ENCODE measurements around the gene ZFAND2B.

ZFAND2B gene

DNA sequence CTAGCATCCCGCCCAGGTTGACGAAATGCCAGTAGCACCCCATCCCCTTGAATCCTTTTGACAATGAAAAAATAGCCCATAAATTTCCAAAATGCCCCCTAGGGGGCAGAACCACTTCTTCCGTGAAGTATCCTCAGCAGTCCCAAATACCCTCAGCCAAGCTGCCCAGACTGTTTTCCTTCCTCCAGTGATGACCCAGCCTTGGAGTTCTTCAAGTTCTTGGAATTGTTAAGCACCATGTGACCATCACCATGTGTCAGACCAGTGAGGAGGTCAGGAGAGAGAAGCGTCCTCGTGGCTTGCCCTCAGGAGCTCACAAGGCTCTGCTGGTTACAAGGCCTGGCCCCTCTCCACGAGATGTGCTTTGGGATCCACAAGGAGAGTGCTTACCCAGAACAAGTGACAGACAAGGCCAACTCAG, 35.3 kb upstream of the ZFAND2B start:
- TF ChIP-seq POLR2A (IDR thresholded peaks at IDR 0.05; ENCODE audit: low read depth, low read length) = no peak
- FAIRE-seq = no peak
- peak; percentile 58 for DNase-seq (ENCODE audit: insufficient read length, low spot score)

DNA sequence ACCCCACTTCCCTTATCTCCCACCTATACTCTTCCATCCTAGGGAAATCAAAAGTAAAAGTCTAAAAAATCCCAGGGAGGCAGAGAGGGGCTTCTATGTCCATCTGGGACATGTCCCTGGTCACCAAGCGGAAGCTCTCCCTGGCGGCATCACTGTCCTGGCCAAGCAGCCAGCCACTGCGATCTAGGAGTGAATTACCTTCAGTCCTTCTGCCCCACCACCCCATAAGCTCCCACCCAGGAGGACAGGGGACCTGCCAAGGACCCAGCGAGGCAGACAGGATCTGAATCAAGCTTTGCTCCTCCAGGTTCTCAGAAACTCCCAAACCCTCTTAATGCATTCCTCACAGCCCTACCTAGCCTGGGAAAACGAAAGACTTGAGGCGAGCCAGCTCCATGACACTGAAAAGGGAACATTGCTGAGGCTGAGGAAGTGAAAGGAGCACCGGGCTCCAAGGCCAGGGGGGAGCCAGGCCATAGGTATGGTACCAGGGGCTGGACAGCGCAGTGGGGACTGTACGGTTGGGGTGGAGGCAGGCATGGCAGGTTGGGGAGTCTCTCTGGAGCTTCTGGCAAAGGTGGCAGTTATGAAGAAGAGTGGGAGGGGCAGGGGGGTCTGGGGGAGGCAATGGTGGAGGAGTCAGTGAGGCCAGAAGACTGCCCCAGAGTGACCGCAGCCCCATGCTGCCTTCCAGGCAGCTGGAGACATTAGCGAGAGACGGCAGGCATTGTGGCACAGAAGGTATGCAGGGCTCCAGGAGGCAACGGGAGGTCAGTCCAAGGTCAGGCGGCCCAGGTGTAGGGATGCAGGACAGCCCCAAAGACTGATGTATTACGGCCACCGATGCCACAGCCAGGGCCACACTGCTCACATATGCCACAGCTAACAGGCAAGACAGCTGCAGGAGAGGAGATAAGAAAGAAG, 34.1 kb upstream of the ZFAND2B start:
- DNase-seq (ENCODE audit: insufficient read length, low spot score) (no peak), FAIRE-seq (no peak)
- TF ChIP-seq POLR2A (IDR thresholded peaks at IDR 0.05; ENCODE audit: low read depth, low read length) = no peak

DNA sequence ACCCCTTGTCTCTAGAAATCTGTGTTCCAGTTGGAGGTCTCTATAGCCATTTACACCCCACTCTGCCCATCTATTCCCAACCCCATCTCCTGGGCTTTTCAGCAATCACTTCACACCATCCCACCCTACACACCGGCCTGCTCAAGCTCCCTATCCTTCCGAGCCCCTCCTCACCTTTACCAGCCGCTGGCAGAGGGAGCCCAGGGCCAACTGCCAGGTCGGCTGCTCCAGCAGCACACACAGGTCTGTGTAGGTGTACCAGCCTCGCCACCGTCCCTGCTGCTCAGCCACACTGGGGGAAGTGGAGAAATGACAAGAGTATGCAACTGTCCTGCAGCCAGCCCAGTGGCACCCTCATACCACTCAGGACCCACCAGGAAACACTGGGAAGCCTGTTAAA, 33.4 kb upstream of the ZFAND2B start:
- TF ChIP-seq POLR2A (IDR thresholded peaks at IDR 0.05; ENCODE audit: low read depth, low read length) = no peak
- FAIRE-seq (no peak), DNase-seq (ENCODE audit: insufficient read length, low spot score) (no peak)

GRCh38 chr2:219174146-219174545, 32.4 kb upstream of the ZFAND2B start:
- DNase-seq (ENCODE audit: insufficient read length, low spot score) (no peak), FAIRE-seq (no peak)
- TF ChIP-seq POLR2A (IDR thresholded peaks at IDR 0.05; ENCODE audit: low read depth, low read length) = no peak

- FAIRE-seq = no peak
- no peak for TF ChIP-seq POLR2A (IDR thresholded peaks at IDR 0.05; ENCODE audit: low read depth, low read length)
- DNase-seq (ENCODE audit: insufficient read length, low spot score) = no peak
Observed at GRCh38 chr2:219174801-219175200, 31.8 kb upstream of the ZFAND2B start.

- TF ChIP-seq POLR2A (IDR thresholded peaks at IDR 0.05; ENCODE audit: low read depth, low read length) = no peak
- DNase-seq (ENCODE audit: insufficient read length, low spot score) = no peak
- no peak for FAIRE-seq
Observed at GRCh38 chr2:219175486-219175885, 31.1 kb upstream of the ZFAND2B start.

GRCh38 chr2:219175928-219176817, 30.4 kb upstream of the ZFAND2B start:
- DNase-seq (ENCODE audit: insufficient read length, low spot score) = peak; percentile 35
- FAIRE-seq = no peak
- TF ChIP-seq POLR2A (IDR thresholded peaks at IDR 0.05; ENCODE audit: low read depth, low read length) = 0 out of 2 replicates have a peak, but pooled peaks have one; percentile 9

GRCh38 chr2:219176818-219177551, 29.6 kb upstream of the ZFAND2B start, which contains the start of gene CNPPD1:
TSS of gene CNPPD1 (minus strand) at chr2:219176925. CDS start at chr2:219176828, 97 bp downstream.
- no peak for FAIRE-seq
- peak; percentile 55 for TF ChIP-seq POLR2A (IDR thresholded peaks at IDR 0.05; ENCODE audit: low read depth, low read length)
- peak; percentile 77 for DNase-seq (ENCODE audit: insufficient read length, low spot score)

- DNase-seq (ENCODE audit: insufficient read length, low spot score) (peak; percentile 92), FAIRE-seq (peak; percentile 43)
- peak; percentile 69 for TF ChIP-seq POLR2A (IDR thresholded peaks at IDR 0.05; ENCODE audit: low read depth, low read length)
Observed at GRCh38 chr2:219177552-219178376, 28.8 kb upstream of the ZFAND2B start, which contains the start of gene RETREG2. TSS of gene RETREG2 (plus strand) at chr2:219178275. CDS start at chr2:219178353, 78 bp downstream.

DNA sequence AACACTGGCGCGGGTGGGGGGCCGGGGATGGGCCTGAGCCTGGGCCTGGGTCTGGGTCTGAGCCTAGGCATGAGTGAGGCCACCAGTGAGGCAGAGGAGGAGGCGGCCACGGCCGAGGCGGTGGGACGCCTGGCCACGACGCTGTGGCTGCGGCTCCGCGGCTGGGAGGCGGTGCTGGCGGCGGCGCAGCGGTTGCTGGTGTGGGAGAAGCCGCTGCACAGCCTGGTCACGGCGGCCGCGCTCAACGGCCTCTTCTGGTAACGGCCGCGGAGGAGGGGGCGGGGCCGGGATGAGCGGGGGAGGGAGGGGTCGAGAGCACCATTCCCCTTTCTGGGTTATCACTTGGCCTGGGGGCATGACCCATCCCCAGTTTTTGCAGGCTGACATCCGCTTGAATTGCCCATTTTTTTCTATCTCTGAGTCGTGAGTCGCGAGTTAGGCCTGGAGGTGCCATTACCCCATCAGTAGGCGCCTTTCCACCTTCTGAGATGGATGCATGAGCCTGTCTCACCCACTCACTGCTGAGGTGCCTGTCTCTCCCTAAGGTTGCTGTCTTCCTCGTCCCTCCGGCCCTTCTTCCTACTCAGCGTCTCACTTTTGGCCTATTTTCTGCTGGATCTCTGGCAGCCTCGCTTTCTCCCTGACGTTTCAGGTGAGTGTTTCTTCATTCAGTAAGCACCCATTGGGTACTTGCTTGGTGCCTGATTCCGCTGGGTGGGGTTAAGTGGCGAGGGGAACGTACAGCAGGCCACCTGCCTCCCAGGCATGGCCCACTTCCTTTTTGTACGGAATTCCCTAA, 28.0 kb upstream of the ZFAND2B start:
- FAIRE-seq (no peak), DNase-seq (ENCODE audit: insufficient read length, low spot score) (peak; percentile 22)
- peak; percentile 5; the same call in 1 of the 2 replicates for TF ChIP-seq POLR2A (IDR thresholded peaks at IDR 0.05; ENCODE audit: low read depth, low read length)

GRCh38 chr2:219179601-219180465, 26.7 kb upstream of the ZFAND2B start:
- no peak for DNase-seq (ENCODE audit: insufficient read length, low spot score)
- TF ChIP-seq POLR2A (IDR thresholded peaks at IDR 0.05; ENCODE audit: low read depth, low read length) = no peak
- FAIRE-seq = no peak
